HepG2 (cell line): ENCODE results near the gene TIMM44. TPM values are rescaled to one million over a fixed set of nuclear protein-coding genes. Genes with fewer than 3 reads are reported as not detected.
A peak's percentile ranks its signal among the peaks of the same experiment; 100 is the strongest.

Source experiments
- E2F1 ChIP-seq: sonication (generic); formaldehyde crosslinking; IDR thresholded peaks from 2 replicates; pipeline ENCODE4 v1.5.0; 2020; ENCODE audit warnings: missing genetic modification reagents
- EEA1 ChIP-seq: sonication (generic); formaldehyde crosslinking; IDR thresholded peaks from 2 replicates; pipeline ENCODE4 v1.5.1; 2020; ENCODE audit warnings: mild to moderate bottlenecking, missing genetic modification reagents, borderline replicate concordance
- HBP1 ChIP-seq: IDR thresholded peaks from 2 replicates; pipeline ENCODE4 v1.6.1; 2016; ENCODE audit warnings: low read depth, control low read depth
- HNRNPUL1 ChIP-seq: fragments of 200-400 bp; formaldehyde crosslinking; IDR thresholded peaks from 2 replicates; pipeline ENCODE4 v1.6.1; 2017; ENCODE audit warnings: low read depth, mild to moderate bottlenecking, low read length, moderate library complexity
- MAFF ChIP-seq: IDR thresholded peaks from 2 replicates; pipeline ENCODE4 v1.6.1; 2011; ENCODE audit warnings: low read depth, low read length, improper control_type of control experiment
- RAD21 ChIP-seq: fragments of 450-650 bp; formaldehyde crosslinking; IDR thresholded peaks from 2 replicates; pipeline ENCODE4 v1.5.0; 2020; ENCODE audit warnings: mild to moderate bottlenecking
- RBM22 ChIP-seq: fragments of 200-400 bp; formaldehyde crosslinking; optimal IDR thresholded peaks from 2 replicates; pipeline ENCODE3; 2017; ENCODE audit warnings: mild to moderate bottlenecking, low read length, moderate library complexity
- SRF ChIP-seq: IDR thresholded peaks from 2 replicates; pipeline ENCODE4 v1.6.1; 2011; ENCODE audit warnings: mild to moderate bottlenecking, low read depth, low read length, moderate library complexity
- TOPORS ChIP-seq: sonication (generic); formaldehyde crosslinking; IDR thresholded peaks from 2 replicates; pipeline ENCODE4 v1.8.0; 2023; ENCODE audit warnings: mild to moderate bottlenecking, missing genetic modification reagents
- ZBTB46 ChIP-seq: sonication (generic); formaldehyde crosslinking; IDR thresholded peaks from 2 replicates; pipeline ENCODE4 v1.4.0; 2020; ENCODE audit warnings: mild to moderate bottlenecking, missing genetic modification reagents, borderline replicate concordance
- ZNF12 ChIP-seq: sonication (generic); formaldehyde crosslinking; IDR thresholded peaks from 2 replicates; pipeline ENCODE4 v1.5.0; 2020; ENCODE audit warnings: missing genetic modification reagents
- ZNF207 ChIP-seq: fragments of 450-650 bp; IDR thresholded peaks from 2 replicates; pipeline ENCODE4 v1.6.1; 2016; ENCODE audit warnings: antibody characterized with exemption, borderline replicate concordance
- ZNF431 ChIP-seq: sonication (generic); formaldehyde crosslinking; IDR thresholded peaks from 2 replicates; pipeline ENCODE4 v1.9.0; 2022; ENCODE audit warnings: missing genetic modification reagents, low read depth, mild to moderate bottlenecking, borderline replicate concordance
- ZNF503 ChIP-seq: sonication (generic); formaldehyde crosslinking; IDR thresholded peaks from 2 replicates; pipeline ENCODE4 v1.4.0; 2020; ENCODE audit warnings: missing genetic modification reagents
- ZNF543 ChIP-seq: sonication (generic); formaldehyde crosslinking; IDR thresholded peaks from 2 replicates; pipeline ENCODE4 v1.4.0; 2020; ENCODE audit warnings: mild to moderate bottlenecking, missing genetic modification reagents
- ZNF678 ChIP-seq: sonication (generic); formaldehyde crosslinking; IDR thresholded peaks from 2 replicates; pipeline ENCODE4 v1.4.0; 2020; ENCODE audit warnings: mild to moderate bottlenecking, missing genetic modification reagents
- ZNF7 ChIP-seq: IDR thresholded peaks from 2 replicates; pipeline ENCODE4 v1.6.1; 2016; ENCODE audit warnings: missing biosample characterization, missing genetic modification reagents
- polyA plus RNA-seq, 8 experiments: library from polyadenylated mRNA; depleted of rRNA in 3 of 8; stranded (reverse) in 7 of 8; unstranded in 1 of 8; fragments of >200 nt; fragmentation: Illumina TruSeq in 4 of 8; extraction: Trizol in 4 of 8; gene quantifications; 2 replicates each; pipeline versions ENCODE4 v1.2.1 to v1.2.3, GENCODE V29; 2011 to 2016; ENCODE audit warnings: low read depth in 4 of 8, missing spikeins in 1 of 8, mixed read lengths in 1 of 8; ENCODE audit not compliant: insufficient read depth in 1 of 8
- total RNA-seq, 5 experiments: library from RNA; depleted of rRNA; stranded (reverse); fragments of >200 nt; fragmentation: Illumina TruSeq; extraction: Trizol; gene quantifications; 2 replicates each; pipeline ENCODE4 v1.2.3, GENCODE V29; 2016; ENCODE audit warnings: low read depth in 1 of 5
- TF ChIP-seq, protein P1 (sequence below): IDR thresholded peaks from 2 replicates; pipeline ENCODE4 v1.6.1; 2016; ENCODE audit warnings: mild to moderate bottlenecking
- TF ChIP-seq, protein P2 (sequence below): sonication (generic); formaldehyde crosslinking; IDR thresholded peaks from 2 replicates; pipeline ENCODE4 v1.8.0; 2022; ENCODE audit warnings: missing genetic modification reagents, mild to moderate bottlenecking, borderline replicate concordance

TIMM44 gene
- total and polyA plus RNA-seq, 2 of the 13 experiments (the other 11 are each of a cell fraction or from before 2014, with no cell fraction given) = 42.9 to 72.6 TPM

DNA sequence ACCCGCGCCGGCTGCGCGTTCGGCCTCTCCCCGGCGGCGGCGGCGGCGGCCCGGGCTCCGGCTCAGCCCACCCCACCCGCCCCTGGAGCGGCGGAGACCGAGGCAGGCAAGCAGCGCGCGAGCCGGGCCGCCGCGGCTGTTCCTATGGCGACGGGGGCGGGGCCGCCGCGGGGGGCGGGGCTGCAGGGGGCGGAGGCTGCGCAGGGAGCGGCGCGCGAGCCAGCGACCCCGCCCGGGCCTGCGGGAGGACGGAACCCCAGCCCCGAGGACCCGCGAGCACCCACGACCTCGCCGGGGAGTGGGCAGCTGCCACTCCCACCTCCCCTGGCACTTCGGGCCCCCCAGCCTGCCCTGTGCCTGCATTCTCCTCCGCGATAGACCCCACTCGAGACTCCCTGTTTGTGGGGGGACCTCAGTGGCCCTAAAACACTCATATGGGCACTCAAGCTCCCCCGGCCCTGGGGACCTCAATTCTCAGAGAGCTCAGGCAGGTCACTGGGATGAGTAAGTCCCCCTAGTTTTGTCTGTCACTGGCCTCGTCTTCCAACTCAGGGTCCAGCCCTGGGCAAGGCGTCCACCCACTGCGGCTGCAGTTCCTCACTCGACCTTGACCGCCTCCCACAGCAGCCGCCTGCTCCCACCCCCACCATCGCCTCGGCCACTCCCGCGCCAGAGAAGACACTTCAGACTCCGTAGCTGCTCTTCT is 17.3 kb downstream of the TIMM44 start, which contains the start of gene CTXN1 (continued):
- no peak for TF ChIP-seq ZNF431 (CRISPR knock-in tag)
- no peak for TF ChIP-seq HNRNPUL1
- TF ChIP-seq, protein P1, sequence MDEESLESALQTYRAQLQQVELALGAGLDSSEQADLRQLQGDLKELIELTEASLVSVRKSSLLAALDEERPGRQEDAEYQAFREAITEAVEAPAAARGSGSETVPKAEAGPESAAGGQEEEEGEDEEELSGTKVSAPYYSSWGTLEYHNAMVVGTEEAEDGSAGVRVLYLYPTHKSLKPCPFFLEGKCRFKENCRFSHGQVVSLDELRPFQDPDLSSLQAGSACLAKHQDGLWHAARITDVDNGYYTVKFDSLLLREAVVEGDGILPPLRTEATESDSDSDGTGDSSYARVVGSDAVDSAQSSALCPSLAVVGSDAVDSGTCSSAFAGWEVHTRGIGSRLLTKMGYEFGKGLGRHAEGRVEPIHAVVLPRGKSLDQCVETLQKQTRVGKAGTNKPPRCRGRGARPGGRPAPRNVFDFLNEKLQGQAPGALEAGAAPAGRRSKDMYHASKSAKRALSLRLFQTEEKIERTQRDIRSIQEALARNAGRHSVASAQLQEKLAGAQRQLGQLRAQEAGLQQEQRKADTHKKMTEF (CRISPR knock-in tag) = no peak
- TF ChIP-seq RBM22 = peak; percentile 69
- TF ChIP-seq ZNF12 (CRISPR knock-in tag) = no peak
- TF ChIP-seq SRF = no peak
- no peak for TF ChIP-seq TOPORS (CRISPR knock-in tag)
- TF ChIP-seq, protein P2, sequence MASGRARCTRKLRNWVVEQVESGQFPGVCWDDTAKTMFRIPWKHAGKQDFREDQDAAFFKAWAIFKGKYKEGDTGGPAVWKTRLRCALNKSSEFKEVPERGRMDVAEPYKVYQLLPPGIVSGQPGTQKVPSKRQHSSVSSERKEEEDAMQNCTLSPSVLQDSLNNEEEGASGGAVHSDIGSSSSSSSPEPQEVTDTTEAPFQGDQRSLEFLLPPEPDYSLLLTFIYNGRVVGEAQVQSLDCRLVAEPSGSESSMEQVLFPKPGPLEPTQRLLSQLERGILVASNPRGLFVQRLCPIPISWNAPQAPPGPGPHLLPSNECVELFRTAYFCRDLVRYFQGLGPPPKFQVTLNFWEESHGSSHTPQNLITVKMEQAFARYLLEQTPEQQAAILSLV = no peak
- no peak for TF ChIP-seq ZBTB46 (CRISPR knock-in tag)
- no peak for TF ChIP-seq ZNF503
- TF ChIP-seq E2F1 (CRISPR knock-in tag) = no peak
- no peak for TF ChIP-seq MAFF
- TF ChIP-seq ZNF7 (CRISPR knock-in tag) = no peak
- TF ChIP-seq ZNF207 = no peak
- no peak for TF ChIP-seq EEA1
- no peak for TF ChIP-seq ZNF678 (CRISPR knock-in tag)
- no peak for TF ChIP-seq ZNF543 (CRISPR knock-in tag)
- TF ChIP-seq RAD21 (CRISPR knock-in tag) = 0 out of 2 replicates have a peak, but pooled peaks have one; percentile 20
- no peak for TF ChIP-seq HBP1 (CRISPR knock-in tag)
- TF ChIP-seq, all 625 proteins: peak for 10
